ENCODE results near the gene LILRA6. TPM values are rescaled to one million over a fixed set of nuclear protein-coding genes. Genes with fewer than 3 reads are reported as not detected.
"Not testable (repeated sequence)": the region's sequence is repeated elsewhere in the genome, so short reads cannot be mapped to it uniquely, and the experiment has no call there.

The LILRA6 gene
- total RNA-seq, 1 experiment from 2014 or later, result not detected

- H3K4me3 ChIP-seq (replicated peaks in 1 of 2; ENCODE audit: low read depth in 1 of 2, low read length in 2 of 2); H3K4me2 ChIP-seq (ENCODE audit: low read length); H3K79me2 ChIP-seq (ENCODE audit: insufficient read depth, low read length); H3K27ac ChIP-seq (ENCODE audit: low read depth, low read length); POLR2A ChIA-PET; RAD21 ChIA-PET (ENCODE audit: low non-redundant PET in 1 of 2, low total read pairs in 2 of 2, uncharacterized antibody in 2 of 2, unreplicated experiment in 2 of 2); H4K20me1 ChIP-seq (ENCODE audit: insufficient read depth); H3K36me3 ChIP-seq (ENCODE audit: control insufficient read depth in 1 of 2, insufficient read depth in 2 of 2, low read length in 2 of 2); CTCF ChIA-PET; DNase-seq (ENCODE audit: low read depth, low spot score); H2AFZ ChIP-seq (ENCODE audit: low read depth, low read length, poor library complexity, severe bottlenecking); BruUV-seq (replicated peaks); H3K4me1 ChIP-seq (ENCODE audit: control insufficient read depth in 1 of 2, insufficient read depth in 2 of 2, low read length in 2 of 2); intact Hi-C loops (cut with micrococcal nuclease); H3K9ac ChIP-seq (ENCODE audit: low read length); H3K9me2 ChIP-seq (ENCODE audit: insufficient read depth); H3K9me3 ChIP-seq (ENCODE audit: control insufficient read depth in 1 of 2, insufficient read depth in 1 of 2, low read depth in 1 of 2, low read length in 2 of 2); H3K27me3 ChIP-seq (ENCODE audit: insufficient read depth, low read length): not testable (repeated sequence)
- peak; percentile 14; the same call in 1 of the 2 replicates for ATAC-seq
Measured at GRCh38 chr19:54223277-54223936, 19.2 kb downstream of the LILRA6 start.

DNA sequence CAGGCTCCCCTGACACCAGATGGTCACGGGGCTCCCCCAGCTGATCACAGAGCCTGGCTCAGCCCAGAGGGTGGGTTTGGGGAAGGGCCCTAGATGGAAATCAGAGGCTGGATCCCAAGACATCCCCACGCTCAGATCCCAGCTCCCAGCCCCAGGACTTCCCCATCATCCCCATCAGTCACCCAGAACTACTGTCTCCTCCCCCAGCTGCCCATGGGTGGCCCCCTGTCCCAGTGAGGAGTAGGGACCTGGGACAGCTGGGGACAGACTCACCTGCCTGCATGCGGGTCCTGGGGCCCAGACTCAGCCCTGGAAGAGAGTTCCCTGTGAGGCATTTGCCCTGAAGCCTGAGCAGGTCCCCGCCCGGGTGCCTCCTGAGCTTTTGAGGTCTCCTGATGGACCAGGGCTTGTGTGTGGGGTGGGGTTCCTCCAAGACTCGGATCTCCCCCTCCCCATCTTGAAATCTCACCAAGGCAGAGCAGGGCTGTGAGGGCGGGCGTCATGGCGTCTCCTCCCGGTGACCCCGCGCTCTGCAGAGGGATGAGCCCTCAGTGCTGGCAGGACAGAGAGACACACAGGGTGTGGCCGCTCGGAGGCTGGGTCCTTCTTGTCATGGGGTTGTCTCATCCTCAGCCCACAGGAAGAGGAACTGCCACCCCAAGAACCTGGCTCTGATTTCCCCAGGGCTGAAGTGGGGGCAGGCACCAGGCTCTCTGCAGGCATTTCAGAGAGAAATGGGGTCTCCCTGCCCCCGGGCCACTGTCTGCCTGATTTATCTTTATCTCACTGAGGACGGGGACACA is 19.9 kb downstream of the LILRA6 start, which contains the start of gene LILRB3:
Gene LILRB3, minus strand, starts transcription at position 534 of the 803 bp plus-strand sequence. Its CDS starts 31 bp downstream, at position 503.
- H3K27ac ChIP-seq (ENCODE audit: low read depth, low read length); H3K79me2 ChIP-seq (ENCODE audit: insufficient read depth, low read length): not testable (repeated sequence)
- POLR2A ChIA-PET, result interaction anchor here (1.6 kb wide), 1 partner anchor 23 kb away, joined by 3 read pairs; no protein-coding TSS in a partner anchor

DNA sequence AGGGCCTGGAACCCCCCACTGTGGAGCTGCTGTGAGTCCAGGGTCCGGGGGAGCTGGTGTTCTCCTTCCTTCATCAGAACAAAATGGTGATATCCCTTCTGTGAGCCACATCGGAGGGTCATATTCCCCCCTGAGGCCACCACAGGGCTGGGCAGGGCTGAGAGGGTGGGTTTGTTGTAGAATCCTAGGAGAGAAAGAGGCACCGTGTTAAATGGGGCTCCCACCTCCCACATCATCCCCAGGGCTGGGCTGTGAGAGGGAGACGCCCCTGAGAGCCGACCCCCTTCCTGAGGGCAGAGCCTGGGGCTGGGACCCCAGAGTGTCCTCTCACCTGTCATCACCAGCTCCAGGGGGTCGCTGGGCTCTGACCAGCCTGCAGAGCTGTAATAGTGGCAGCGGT is 20.6 kb downstream of the LILRA6 start:
- H3K9me3 ChIP-seq (ENCODE audit: control insufficient read depth in 1 of 2, insufficient read depth in 1 of 2, low read depth in 1 of 2, low read length in 2 of 2); H3K4me1 ChIP-seq (ENCODE audit: control insufficient read depth in 1 of 2, insufficient read depth in 2 of 2, low read length in 2 of 2); RAD21 ChIA-PET (ENCODE audit: low non-redundant PET in 1 of 2, low total read pairs in 2 of 2, uncharacterized antibody in 2 of 2, unreplicated experiment in 2 of 2); intact Hi-C loops (cut with micrococcal nuclease); H3K27ac ChIP-seq (ENCODE audit: low read depth, low read length); H4K20me1 ChIP-seq (ENCODE audit: insufficient read depth); H3K79me2 ChIP-seq (ENCODE audit: insufficient read depth, low read length); H3K27me3 ChIP-seq (ENCODE audit: insufficient read depth, low read length); H3K9ac ChIP-seq (ENCODE audit: low read length); H3K4me3 ChIP-seq (replicated peaks in 1 of 2; ENCODE audit: low read depth in 1 of 2, low read length in 2 of 2); BruUV-seq (replicated peaks); H3K36me3 ChIP-seq (ENCODE audit: control insufficient read depth in 1 of 2, insufficient read depth in 2 of 2, low read length in 2 of 2); H3K4me2 ChIP-seq (ENCODE audit: low read length); H2AFZ ChIP-seq (ENCODE audit: low read depth, low read length, poor library complexity, severe bottlenecking); CTCF ChIA-PET; H3K9me2 ChIP-seq (ENCODE audit: insufficient read depth); ATAC-seq; DNase-seq (ENCODE audit: low read depth, low spot score): not testable (repeated sequence)
- POLR2A ChIA-PET, result interaction anchor here (1.6 kb wide), 1 partner anchor 22 kb away, joined by 3 read pairs; no protein-coding TSS in a partner anchor

More for the DNA sequence above, 19.9 kb downstream of the LILRA6 start, which contains the start of gene LILRB3:
- H3K4me1 ChIP-seq (ENCODE audit: control insufficient read depth in 1 of 2, insufficient read depth in 2 of 2, low read length in 2 of 2); H2AFZ ChIP-seq (ENCODE audit: low read depth, low read length, poor library complexity, severe bottlenecking); CTCF ChIA-PET; RAD21 ChIA-PET (ENCODE audit: low non-redundant PET in 1 of 2, low total read pairs in 2 of 2, uncharacterized antibody in 2 of 2, unreplicated experiment in 2 of 2); H3K36me3 ChIP-seq (ENCODE audit: control insufficient read depth in 1 of 2, insufficient read depth in 2 of 2, low read length in 2 of 2); ATAC-seq; BruUV-seq (replicated peaks); H3K4me2 ChIP-seq (ENCODE audit: low read length); H3K9me3 ChIP-seq (ENCODE audit: control insufficient read depth in 1 of 2, insufficient read depth in 1 of 2, low read depth in 1 of 2, low read length in 2 of 2); H3K27me3 ChIP-seq (ENCODE audit: insufficient read depth, low read length); H4K20me1 ChIP-seq (ENCODE audit: insufficient read depth); DNase-seq (ENCODE audit: low read depth, low spot score); H3K4me3 ChIP-seq (replicated peaks in 1 of 2; ENCODE audit: low read depth in 1 of 2, low read length in 2 of 2); H3K9ac ChIP-seq (ENCODE audit: low read length); intact Hi-C loops (cut with micrococcal nuclease); H3K9me2 ChIP-seq (ENCODE audit: insufficient read depth): not testable (repeated sequence)

DNA sequence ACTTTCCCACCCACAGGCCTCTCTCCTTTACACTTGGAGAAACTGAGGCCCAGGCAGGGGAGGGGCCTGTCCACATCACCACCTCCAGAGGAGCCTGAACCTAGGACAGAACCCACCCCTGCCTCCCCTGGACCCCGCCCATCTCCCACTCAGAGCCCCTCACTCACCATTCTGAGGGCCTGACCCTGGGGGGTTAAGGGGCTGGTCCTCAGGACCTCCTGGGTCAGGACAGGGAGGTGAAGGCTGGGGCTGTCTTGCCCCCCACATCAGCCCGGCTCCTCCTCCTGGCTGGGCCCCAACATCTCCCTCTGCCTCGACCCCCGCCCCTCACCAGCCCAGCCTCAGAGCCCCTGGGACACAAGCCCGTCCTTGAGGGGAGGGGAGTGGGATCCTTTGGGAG is 22.9 kb downstream of the LILRA6 start:
- H3K4me2 ChIP-seq (ENCODE audit: low read length); H3K27me3 ChIP-seq (ENCODE audit: insufficient read depth, low read length); H3K79me2 ChIP-seq (ENCODE audit: insufficient read depth, low read length); BruUV-seq (replicated peaks); H3K9ac ChIP-seq (ENCODE audit: low read length); H3K4me3 ChIP-seq (replicated peaks in 1 of 2; ENCODE audit: low read depth in 1 of 2, low read length in 2 of 2); RAD21 ChIA-PET (ENCODE audit: low non-redundant PET in 1 of 2, low total read pairs in 2 of 2, uncharacterized antibody in 2 of 2, unreplicated experiment in 2 of 2); CTCF ChIA-PET; H2AFZ ChIP-seq (ENCODE audit: low read depth, low read length, poor library complexity, severe bottlenecking); intact Hi-C loops (cut with micrococcal nuclease); POLR2A ChIA-PET; DNase-seq (ENCODE audit: low read depth, low spot score); H4K20me1 ChIP-seq (ENCODE audit: insufficient read depth); H3K9me3 ChIP-seq (ENCODE audit: control insufficient read depth in 1 of 2, insufficient read depth in 1 of 2, low read depth in 1 of 2, low read length in 2 of 2); H3K9me2 ChIP-seq (ENCODE audit: insufficient read depth); ATAC-seq; H3K36me3 ChIP-seq (ENCODE audit: control insufficient read depth in 1 of 2, insufficient read depth in 2 of 2, low read length in 2 of 2); H3K27ac ChIP-seq (ENCODE audit: low read depth, low read length); H3K4me1 ChIP-seq (ENCODE audit: control insufficient read depth in 1 of 2, insufficient read depth in 2 of 2, low read length in 2 of 2): not testable (repeated sequence)

Measured in HCT116 (cell line).